ENCODE data around the gene ILK.

GRCh38 chr11:6596239-6596877 is 7.2 kb upstream of the ILK start:
- TF ChIP-seq POLR2A (IDR thresholded peaks at IDR 0.05) (no peak), CTCF (IDR thresholded peaks at IDR 0.05) (no peak), POLR2AphosphoS5 (IDR thresholded peaks at IDR 0.05) (no peak)
